GM12878 (cell line): ENCODE data around the gene ARHGEF10L. TPM values are rescaled to one million over a fixed set of nuclear protein-coding genes. Genes with fewer than 3 reads are reported as not detected.

Experiments
- ATAC-seq: fragments of 200-7000 bp; cut with Tn5 transposase; 3 replicates; pipeline ENCODE4 v1.9.1; 2020; ENCODE audit warnings: mild to moderate bottlenecking, moderate library complexity
- BruUV-seq: library from RNA; stranded (reverse); fragments of 400-500 nt; replicated peaks from 2 replicates; lab custom pipeline; 2021; lab: Mats Ljungman, UMichigan
- CTCF ChIA-PET: fragments of 300-600 bp; sonication (Branson Sonifier 250); formaldehyde crosslinking; extraction: SDS; loops from one replicate; lab custom pipeline; 2021; ENCODE audit warnings: inconsistent platforms; lab: Yijun Ruan, JAX
- POLR2A ChIA-PET: fragments of 350-600 bp; formaldehyde crosslinking; extraction: SDS; loops from one replicate; lab custom pipeline; 2021; ENCODE audit warnings: inconsistent platforms; lab: Charles Lee
- RAD21 ChIA-PET: fragments of 300-600 bp; sonication (Branson Sonifier 250); formaldehyde crosslinking; loops from one replicate; lab custom pipeline; 2023; ENCODE audit warnings: antibody characterized with exemption; ENCODE audit not compliant: unreplicated experiment; lab: Charles Lee
- SMC1A ChIA-PET: fragments of 300-600 bp; sonication (Branson Sonifier 250); formaldehyde crosslinking; loops from one replicate; lab custom pipeline; 2023; ENCODE audit not compliant: unreplicated experiment, uncharacterized antibody; lab: Charles Lee
- DNase-seq: peaks from one replicate; pipeline ENCODE4 v3.0.0-alpha.2; 2011; ENCODE audit warnings: low read depth, low spot score
- FAIRE-seq: peaks from 3 replicates; lab custom pipeline; 2011; peaks lifted over from hg19 to GRCh38; lab: Jason Lieb, UNC
- H2AFZ ChIP-seq: 2 replicates; pipeline ENCODE4 v1.6.0; 2011; ENCODE audit warnings: low read depth, low read length, control low read depth; ENCODE audit not compliant: control insufficient read depth
- H3K27ac ChIP-seq: 2 replicates; pipeline ENCODE4 v1.5.1; 2011; ENCODE audit warnings: control low read depth; ENCODE audit not compliant: control insufficient read depth, insufficient read depth
- H3K27me3 ChIP-seq, 2 experiments: replicated peaks in 1 of 2; 2 replicates each; pipeline versions ENCODE4 v1.6.0 to v1.6.1; 2011; ENCODE audit warnings: low read length in 1 of 2; ENCODE audit not compliant: control insufficient read depth in 2 of 2, insufficient read depth in 2 of 2
- H3K36me3 ChIP-seq, 2 experiments: 2 replicates each; pipeline ENCODE4 v1.5.1; 2011; ENCODE audit warnings: low read length in 1 of 2; ENCODE audit not compliant: control insufficient read depth in 2 of 2, insufficient read depth in 2 of 2
- H3K4me1 ChIP-seq: 2 replicates; pipeline ENCODE4 v1.6.1; 2011; ENCODE audit warnings: mild to moderate bottlenecking, low read length, moderate library complexity, mixed read lengths; ENCODE audit not compliant: control insufficient read depth, insufficient read depth
- H3K4me2 ChIP-seq: 2 replicates; pipeline ENCODE4 v1.6.0; 2011; ENCODE audit warnings: control low read depth; ENCODE audit not compliant: control insufficient read depth, insufficient read depth
- H3K4me3 ChIP-seq: fragments of 200-600 bp; sonication (generic); 2 replicates; pipeline ENCODE4 v1.5.1; 2016
- H3K79me2 ChIP-seq: 2 replicates; pipeline ENCODE4 v1.6.0; 2011; ENCODE audit warnings: low read length; ENCODE audit not compliant: control insufficient read depth, insufficient read depth
- H3K9ac ChIP-seq: 2 replicates; pipeline ENCODE4 v1.8.0; 2011; ENCODE audit warnings: low read length, control low read depth, mixed read lengths; ENCODE audit not compliant: control insufficient read depth, insufficient read depth
- H3K9me3 ChIP-seq: replicated peaks from 3 replicates; pipeline ENCODE4 v1.5.1; 2011; ENCODE audit warnings: mild to moderate bottlenecking, low read length; ENCODE audit not compliant: control insufficient read depth, insufficient read depth
- H4K20me1 ChIP-seq: 2 replicates; pipeline ENCODE4 v1.6.0; 2011; ENCODE audit not compliant: control insufficient read depth, insufficient read depth
- CEBPZ ChIP-seq: fragments of 150-350 bp; IDR thresholded peaks from 2 replicates; pipeline ENCODE4 v1.6.1; 2016; ENCODE audit warnings: low read depth, low read length
- E2F8 ChIP-seq: fragments of 450-650 bp; IDR thresholded peaks from 2 replicates; pipeline ENCODE4 v1.6.1; 2018; ENCODE audit warnings: mild to moderate bottlenecking, low read depth, moderate library complexity; ENCODE audit not compliant: partially characterized antibody
- ESRRA ChIP-seq: IDR thresholded peaks from 2 replicates; pipeline ENCODE4 v1.6.1; 2012; ENCODE audit warnings: mild to moderate bottlenecking, low read length, improper control_type of control experiment
- IKZF2 ChIP-seq, 2 experiments: fragments of 450-650 bp; IDR thresholded peaks; 2 replicates each; pipeline ENCODE4 v1.6.1; 2017; ENCODE audit warnings: mild to moderate bottlenecking in 2 of 2, moderate library complexity in 2 of 2
- RELA ChIP-seq: fragments of 450-650 bp; IDR thresholded peaks from 2 replicates; pipeline ENCODE4 v1.8.0; 2014; ENCODE audit warnings: borderline replicate concordance; ENCODE audit not compliant: partially characterized antibody
- SRF ChIP-seq, 2 experiments: IDR thresholded peaks; 2 replicates each; pipeline ENCODE4 v1.6.1; 2011; ENCODE audit warnings: low read depth in 2 of 2, low read length in 2 of 2, mild to moderate bottlenecking in 1 of 2, moderate library complexity in 1 of 2
- SUPT20H ChIP-seq: IDR thresholded peaks from 2 replicates; pipeline ENCODE4 v1.6.1; 2011; ENCODE audit warnings: low read depth, mild to moderate bottlenecking, low read length, moderate library complexity, borderline replicate concordance; ENCODE audit not compliant: control insufficient read depth
- TBL1XR1 ChIP-seq: IDR thresholded peaks from 2 replicates; pipeline ENCODE4 v1.6.1; 2012; ENCODE audit warnings: low read depth, low read length, improper control_type of control experiment
- TCF7 ChIP-seq: IDR thresholded peaks from 2 replicates; pipeline ENCODE4 v1.6.1; 2014; ENCODE audit warnings: antibody characterized with exemption, borderline replicate concordance
- ZBED1 ChIP-seq: IDR thresholded peaks from 2 replicates; pipeline ENCODE4 v1.6.1; 2016; ENCODE audit warnings: borderline replicate concordance
- ZNF622 ChIP-seq: fragments of 450-650 bp; IDR thresholded peaks from 2 replicates; pipeline ENCODE4 v1.6.1; 2017; ENCODE audit warnings: mild to moderate bottlenecking, inconsistent platforms
- ZSCAN29 ChIP-seq: fragments of 450-650 bp; IDR thresholded peaks from 2 replicates; pipeline ENCODE4 v1.6.1; 2017; ENCODE audit warnings: mild to moderate bottlenecking, moderate library complexity
- WGBS: methylation state at CpG from one replicate; pipeline ENCODE4 v1.1.6; 2016; ENCODE audit warnings: low lambda C conversion rate; ENCODE audit not compliant: insufficient replicate concordance, insufficient coverage; ENCODE audit errors: missing lambda C conversion rate; 5-methylcytosine and 5-hydroxymethylcytosine counted together
- in situ Hi-C: fragments of 300-500 bp; cut with MboI; formaldehyde crosslinking; loops from 9 replicates; pipeline ENCODE4 v1.14.3; 2018; ENCODE audit warnings: mixed read lengths
- intact Hi-C: fragments of 100-400 bp; cut with micrococcal nuclease; formaldehyde crosslinking; loops from one replicate; pipeline ENCODE4 v1.14.2; 2022; ENCODE audit not compliant: unreplicated experiment
- polyA plus RNA-seq, 11 experiments: library from polyadenylated mRNA; depleted of rRNA in 4 of 11; unstranded in 6 of 11; stranded (reverse) in 5 of 11; fragments of >200 nt; fragmentation: Nextera tagmentation in 4 of 11; fragmentation: Illumina TruSeq in 1 of 11; extraction: Ambion mirVana in 4 of 11; extraction: Trizol in 1 of 11; gene quantifications; 1 replicate in 1 of 11; 2 replicates in 10 of 11; pipeline versions ENCODE4 v1.2.1 to v1.2.3, GENCODE V29; 2011 to 2016; ENCODE audit warnings: inconsistent platforms in 2 of 11, missing spikeins in 2 of 11, low read depth in 1 of 11
- total RNA-seq, 4 experiments: library from RNA; depleted of rRNA in 3 of 4; stranded (reverse); fragments of >200 nt in 3 of 4; fragmentation: Illumina TruSeq in 1 of 4; extraction: Trizol in 1 of 4; gene quantifications; 2 replicates each; pipeline versions ENCODE4 v1.2.1 to v1.2.3, GENCODE V29; 2013 to 2021
- TF ChIP-seq, protein P1 (sequence below): IDR thresholded peaks from 2 replicates; pipeline ENCODE4 v1.6.1; 2012; ENCODE audit warnings: improper control_type of control experiment, low read depth, low read length; ENCODE audit not compliant: insufficient replicate concordance

ARHGEF10L gene
- total and polyA plus RNA-seq, 10 of the 15 experiments (the other 5 are each of a cell fraction or from before 2014, with no cell fraction given) = 0.05 to 0.94 (median 0.28) TPM; not detected in 2

DNA sequence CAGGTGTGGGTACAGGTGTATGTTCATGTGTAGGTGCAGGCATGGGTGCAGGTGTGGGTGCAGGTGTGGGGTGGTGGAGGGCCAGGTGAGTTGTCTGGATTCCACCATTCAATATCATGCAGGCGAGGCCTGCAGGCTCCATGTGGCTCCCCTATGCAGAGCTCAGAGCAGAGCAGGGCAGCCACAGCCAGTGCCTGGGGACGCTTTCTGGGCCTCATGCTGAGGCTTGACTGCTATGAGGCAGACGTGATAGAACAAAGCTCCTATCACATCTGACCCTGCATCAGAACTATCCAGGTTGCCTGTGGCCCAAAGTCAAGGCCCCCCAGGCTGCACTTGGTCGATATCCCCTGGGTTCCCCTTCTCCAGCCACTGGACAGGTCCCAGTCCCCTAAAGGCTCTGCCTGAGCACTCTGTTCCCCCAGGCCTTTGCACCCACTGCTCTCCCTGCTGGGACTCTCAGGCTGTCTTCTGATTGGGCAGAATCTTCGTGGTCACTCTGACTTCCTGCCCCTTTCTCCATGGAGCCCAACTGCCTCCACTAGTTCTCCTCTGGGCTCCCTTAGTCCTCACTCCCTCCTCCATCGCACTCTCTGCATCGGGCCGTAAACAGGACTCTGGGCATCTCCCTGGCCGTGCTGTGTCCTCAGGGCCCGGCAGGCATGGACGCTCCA, 137.0 kb downstream of the ARHGEF10L start:
- ATAC-seq (no peak), DNase-seq (no peak), FAIRE-seq (no peak)
- BruUV-seq = no TSS peak
- in situ Hi-C loops (no loop called here), intact Hi-C loops (no loop called here)
- no peaks in the 10 kb centered on the region for H3K79me2 ChIP-seq
- ChIA-PET RAD21 (no interaction called here), CTCF (no interaction called here), SMC1A (no interaction called here), POLR2A (no interaction called here)
- H3K9me3 ChIP-seq = no peaks in the 10 kb centered on the region
- no peak overlapping the region for H3K9ac ChIP-seq
- H3K4me2 ChIP-seq = no peak overlapping the region
- no peak overlapping the region for H2AFZ ChIP-seq
- no peaks in the 10 kb centered on the region for H3K36me3 ChIP-seq
- no peaks in the 10 kb centered on the region; a peak in 2 of 4 replicates for H3K27me3 ChIP-seq
- no peak overlapping the region for H3K4me3 ChIP-seq
- 31% methylated on average over 11 of the region's 11 CpGs for WGBS
- no peaks in the 10 kb centered on the region for H4K20me1 ChIP-seq
- no peaks in the 10 kb centered on the region for H3K4me1 ChIP-seq
- no peak overlapping the region for H3K27ac ChIP-seq
- TF ChIP-seq, protein P1, sequence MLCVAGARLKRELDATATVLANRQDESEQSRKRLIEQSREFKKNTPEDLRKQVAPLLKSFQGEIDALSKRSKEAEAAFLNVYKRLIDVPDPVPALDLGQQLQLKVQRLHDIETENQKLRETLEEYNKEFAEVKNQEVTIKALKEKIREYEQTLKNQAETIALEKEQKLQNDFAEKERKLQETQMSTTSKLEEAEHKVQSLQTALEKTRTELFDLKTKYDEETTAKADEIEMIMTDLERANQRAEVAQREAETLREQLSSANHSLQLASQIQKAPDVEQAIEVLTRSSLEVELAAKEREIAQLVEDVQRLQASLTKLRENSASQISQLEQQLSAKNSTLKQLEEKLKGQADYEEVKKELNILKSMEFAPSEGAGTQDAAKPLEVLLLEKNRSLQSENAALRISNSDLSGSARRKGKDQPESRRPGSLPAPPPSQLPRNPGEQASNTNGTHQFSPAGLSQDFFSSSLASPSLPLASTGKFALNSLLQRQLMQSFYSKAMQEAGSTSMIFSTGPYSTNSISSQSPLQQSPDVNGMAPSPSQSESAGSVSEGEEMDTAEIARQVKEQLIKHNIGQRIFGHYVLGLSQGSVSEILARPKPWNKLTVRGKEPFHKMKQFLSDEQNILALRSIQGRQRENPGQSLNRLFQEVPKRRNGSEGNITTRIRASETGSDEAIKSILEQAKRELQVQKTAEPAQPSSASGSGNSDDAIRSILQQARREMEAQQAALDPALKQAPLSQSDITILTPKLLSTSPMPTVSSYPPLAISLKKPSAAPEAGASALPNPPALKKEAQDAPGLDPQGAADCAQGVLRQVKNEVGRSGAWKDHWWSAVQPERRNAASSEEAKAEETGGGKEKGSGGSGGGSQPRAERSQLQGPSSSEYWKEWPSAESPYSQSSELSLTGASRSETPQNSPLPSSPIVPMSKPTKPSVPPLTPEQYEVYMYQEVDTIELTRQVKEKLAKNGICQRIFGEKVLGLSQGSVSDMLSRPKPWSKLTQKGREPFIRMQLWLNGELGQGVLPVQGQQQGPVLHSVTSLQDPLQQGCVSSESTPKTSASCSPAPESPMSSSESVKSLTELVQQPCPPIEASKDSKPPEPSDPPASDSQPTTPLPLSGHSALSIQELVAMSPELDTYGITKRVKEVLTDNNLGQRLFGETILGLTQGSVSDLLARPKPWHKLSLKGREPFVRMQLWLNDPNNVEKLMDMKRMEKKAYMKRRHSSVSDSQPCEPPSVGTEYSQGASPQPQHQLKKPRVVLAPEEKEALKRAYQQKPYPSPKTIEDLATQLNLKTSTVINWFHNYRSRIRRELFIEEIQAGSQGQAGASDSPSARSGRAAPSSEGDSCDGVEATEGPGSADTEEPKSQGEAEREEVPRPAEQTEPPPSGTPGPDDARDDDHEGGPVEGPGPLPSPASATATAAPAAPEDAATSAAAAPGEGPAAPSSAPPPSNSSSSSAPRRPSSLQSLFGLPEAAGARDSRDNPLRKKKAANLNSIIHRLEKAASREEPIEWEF = no peak
- no peak for TF ChIP-seq CEBPZ
- no peak for TF ChIP-seq ESRRA
- TF ChIP-seq IKZF2 (IDR thresholded peaks at IDR 0.05) = no peak
- TF ChIP-seq E2F8 = no peak
- no peak for TF ChIP-seq ZSCAN29
- TF ChIP-seq RELA = no peak
- TF ChIP-seq TBL1XR1 = no peak
- no peak for TF ChIP-seq SRF (IDR thresholded peaks at IDR 0.05; ENCODE audit: low read depth in 2 of 2, low read length in 2 of 2)
- TF ChIP-seq SUPT20H = no peak
- no peak for TF ChIP-seq ZNF622
- TF ChIP-seq TCF7 = no peak
- no peak for TF ChIP-seq ZBED1
